CD14-positive monocyte (primary cell): ENCODE measurements around the gene RAB11A. TPM values are rescaled to one million over a fixed set of nuclear protein-coding genes. Genes with fewer than 3 reads are reported as not detected.
A peak's percentile ranks its signal among the peaks of the same experiment; 100 is the strongest.

ENCODE experiments used
- DNase-seq, 3 donors: peaks; one replicate each; pipeline ENCODE4 v3.0.0-alpha.2; 2011 to 2022
- H2AFZ ChIP-seq: 2 replicates; pipeline ENCODE4 v1.6.0; 2012; ENCODE audit warnings: mild to moderate bottlenecking, low read depth, low read length, inconsistent platforms; ENCODE audit not compliant: insufficient read depth, poor library complexity, severe bottlenecking
- H3K27ac ChIP-seq, 2 donors: 1 replicate in 1 of 2; 2 replicates in 1 of 2; pipeline ENCODE4 v1.5.1; 2012 to 2013; ENCODE audit warnings: low read length in 2 of 2, control low read depth in 1 of 2, inconsistent platforms in 1 of 2, low read depth in 1 of 2, mild to moderate bottlenecking in 1 of 2
- H3K27me3 ChIP-seq, 2 donors: one replicate each; pipeline versions ENCODE4 v1.6.0 to v1.6.1; 2011 to 2013; ENCODE audit warnings: low read length in 2 of 2; ENCODE audit not compliant: control insufficient read depth in 2 of 2, insufficient read depth in 2 of 2
- H3K36me3 ChIP-seq, 2 donors: replicated peaks in 1 of 2; 1 replicate in 1 of 2; 2 replicates in 1 of 2; pipeline versions ENCODE4 v1.5.1 to v1.6.1; 2012 to 2013; ENCODE audit warnings: low read length in 2 of 2, control low read depth in 1 of 2, inconsistent platforms in 1 of 2, mild to moderate bottlenecking in 1 of 2; ENCODE audit not compliant: insufficient read depth in 2 of 2, control insufficient read depth in 1 of 2
- H3K4me1 ChIP-seq, 2 donors: 1 replicate in 1 of 2; 2 replicates in 1 of 2; pipeline versions ENCODE4 v1.5.1 to v1.6.1; 2012 to 2013; ENCODE audit warnings: low read length in 2 of 2, control low read depth in 1 of 2, inconsistent platforms in 1 of 2, mild to moderate bottlenecking in 1 of 2, moderate library complexity in 1 of 2; ENCODE audit not compliant: insufficient read depth in 2 of 2, control insufficient read depth in 1 of 2
- H3K4me2 ChIP-seq: replicated peaks from 2 replicates; pipeline ENCODE3; 2012; ENCODE audit warnings: low read length, moderate library complexity, mild to moderate bottlenecking; ENCODE audit not compliant: poor library complexity, severe bottlenecking; ENCODE audit errors: extremely low read depth
- H3K4me3 ChIP-seq, 3 experiments: fragments of 200-600 bp in 1 of 3; sonication (generic) in 1 of 3; replicated peaks in 1 of 3; 1 replicate in 2 of 3; 2 replicates in 1 of 3; pipeline ENCODE4 v1.5.1; 2011 to 2013; ENCODE audit warnings: low read length in 3 of 3, mild to moderate bottlenecking in 3 of 3, control low read depth in 2 of 3, low read depth in 2 of 3, inconsistent platforms in 1 of 3, moderate library complexity in 1 of 3
- H3K79me2 ChIP-seq: 2 replicates; pipeline ENCODE4 v1.6.0; 2012; ENCODE audit warnings: mild to moderate bottlenecking, control low read depth, inconsistent platforms, low read length, moderate library complexity; ENCODE audit not compliant: insufficient read depth
- H3K9ac ChIP-seq: 2 replicates; pipeline ENCODE4 v1.6.0; 2017; ENCODE audit warnings: low read length, mild to moderate bottlenecking; ENCODE audit not compliant: insufficient read depth, poor library complexity, severe bottlenecking
- H3K9me3 ChIP-seq, 2 donors: replicated peaks in 1 of 2; 1 replicate in 1 of 2; 2 replicates in 1 of 2; pipeline versions ENCODE4 v1.5.1 to v1.6.1; 2012 to 2013; ENCODE audit warnings: low read length in 2 of 2, control low read depth in 1 of 2; ENCODE audit not compliant: control insufficient read depth in 1 of 2, insufficient read depth in 1 of 2
- H4K20me1 ChIP-seq: 2 replicates; pipeline ENCODE4 v1.6.0; 2012; ENCODE audit warnings: mild to moderate bottlenecking, low read length, control low read depth, moderate library complexity; ENCODE audit not compliant: insufficient read depth
- H3K27ac Mint-ChIP-seq, 7 donors: one replicate each; pipeline ENCODE4 v1.8.0; 2020; ENCODE audit warnings: mild to moderate bottlenecking in 7 of 7, mixed read lengths in 7 of 7, moderate library complexity in 6 of 7, inconsistent platforms in 2 of 7
- H3K27me3 Mint-ChIP-seq, 3 donors: one replicate each; pipeline ENCODE4 v1.8.0; 2021 to 2022; ENCODE audit warnings: low read depth in 3 of 3, mild to moderate bottlenecking in 3 of 3, mixed read lengths in 3 of 3, moderate library complexity in 3 of 3, inconsistent platforms in 1 of 3
- H3K36me3 Mint-ChIP-seq, 2 donors: one replicate each; pipeline ENCODE4 v1.8.0; 2020; ENCODE audit warnings: mixed read lengths in 2 of 2, inconsistent platforms in 1 of 2, mild to moderate bottlenecking in 1 of 2
- H3K4me1 Mint-ChIP-seq: one replicate; pipeline ENCODE4 v1.8.0; 2020; ENCODE audit warnings: mild to moderate bottlenecking, mixed read lengths
- H3K4me3 Mint-ChIP-seq, 2 donors: one replicate each; pipeline ENCODE4 v1.8.0; 2020; ENCODE audit warnings: mild to moderate bottlenecking in 2 of 2, mixed read lengths in 2 of 2, moderate library complexity in 1 of 2
- H3K9me3 Mint-ChIP-seq, 7 donors: one replicate each; pipeline ENCODE4 v1.8.0; 2020 to 2022; ENCODE audit warnings: mixed read lengths in 7 of 7, mild to moderate bottlenecking in 6 of 7, moderate library complexity in 6 of 7, inconsistent platforms in 2 of 7
- CTCF ChIP-seq: fragments of 200-600 bp; IDR thresholded peaks from one replicate; pipeline ENCODE4 v1.8.0; 2022; ENCODE audit warnings: antibody characterized with exemption, mild to moderate bottlenecking
- WGBS: methylation state at CpG from one replicate; pipeline ENCODE4 v1.1.5; 2013; ENCODE audit warnings: missing lambda C conversion rate; ENCODE audit not compliant: insufficient coverage; 5-methylcytosine and 5-hydroxymethylcytosine counted together
- intact Hi-C, 2 donors: fragments of 100-400 bp; cut with micrococcal nuclease; formaldehyde crosslinking; loops; one replicate each; pipeline versions ENCODE4 v1.15.0 to v1.15.1; 2023
- polyA plus RNA-seq, 3 donors: library from polyadenylated mRNA; depleted of rRNA in 1 of 3; unstranded in 2 of 3; stranded (reverse) in 1 of 3; fragments of 300-500 nt in 2 of 3; fragments of >200 nt in 1 of 3; fragmentation: Illumina TruSeq in 2 of 3; gene quantifications; 1 replicate in 2 of 3; 2 replicates in 1 of 3; pipeline ENCODE4 v1.2.3, GENCODE V29; 2012 to 2021

Gene RAB11A
- polyA plus RNA-seq, 3 donors = 180 to 310 (median 300) TPM

- no peak for DNase-seq
- no peaks in the 10 kb centered on the region for H4K20me1 ChIP-seq
- intact Hi-C loops = no loop called here
- no peaks in the 10 kb centered on the region for H3K4me1 ChIP-seq
- no peak overlapping the region for H3K9ac ChIP-seq
- Mint-ChIP-seq H3K27me3 (peaks cover 0 to 3% (median 0%) of the 10 kb centered on the region in 3 donors), H3K4me3 (no peak overlapping the region), H3K27ac (peak overlapping the region in 1 of 7 donors; percentile 70), H3K9me3 (no peaks in the 10 kb centered on the region), H3K4me1 (no peaks in the 10 kb centered on the region), H3K36me3 (peaks cover 15 to 30% of the 10 kb centered on the region in 2 donors)
- TF ChIP-seq CTCF = no peak
- H3K4me2 ChIP-seq = no peak overlapping the region
- no peak overlapping the region for H3K4me3 ChIP-seq
- WGBS = 100% methylated on average over 2 of the region's 2 CpGs
- H3K79me2 ChIP-seq = no peaks in the 10 kb centered on the region
- H3K27ac ChIP-seq = no peak overlapping the region
- H2AFZ ChIP-seq = no peak overlapping the region
- H3K27me3 ChIP-seq = no peaks in the 10 kb centered on the region
- H3K36me3 ChIP-seq = peaks cover 5 to 53% of the 10 kb centered on the region in 2 donors
- no peaks in the 10 kb centered on the region for H3K9me3 ChIP-seq
Measured at GRCh38 chr15:65912235-65912634, 42.9 kb downstream of the RAB11A start.

- no peaks in the 10 kb centered on the region for H3K9me3 ChIP-seq
- H3K4me2 ChIP-seq = no peak overlapping the region
- no peaks in the 10 kb centered on the region for H4K20me1 ChIP-seq
- peaks cover 13 to 19% of the 10 kb centered on the region in 2 donors for H3K36me3 Mint-ChIP-seq
- H3K27me3 ChIP-seq = no peaks in the 10 kb centered on the region
- H3K4me1 ChIP-seq = no peaks in the 10 kb centered on the region
- no peak overlapping the region for H3K27ac ChIP-seq
- peaks cover 0 to 38% of the 10 kb centered on the region in 2 donors for H3K36me3 ChIP-seq
- H3K9me3 Mint-ChIP-seq = no peaks in the 10 kb centered on the region
- H3K79me2 ChIP-seq = no peaks in the 10 kb centered on the region
- TF ChIP-seq CTCF = no peak
- peaks cover 0 to 3% (median 2%) of the 10 kb centered on the region in 3 donors for H3K27me3 Mint-ChIP-seq
- no peak overlapping the region for H3K9ac ChIP-seq
- H3K27ac Mint-ChIP-seq = no peak overlapping the region
- intact Hi-C loops = no loop called here
- no peak for DNase-seq
- 100% methylated on average over 7 of the region's 13 CpGs for WGBS
- no peak overlapping the region for H3K4me3 Mint-ChIP-seq
- H3K4me3 ChIP-seq = no peak overlapping the region
- H3K4me1 Mint-ChIP-seq = no peaks in the 10 kb centered on the region
- H2AFZ ChIP-seq = no peak overlapping the region
Measured at GRCh38 chr15:65913631-65914199, 44.4 kb downstream of the RAB11A start.
